BLaER1 treated with 17β-estradiol and CSF1 and Interleukin-3, amounts not matched to agents 10 nM and 100 nM (cell line): ENCODE data around the gene CLRN2.
"Not testable (repeated sequence)": the region's sequence is repeated elsewhere in the genome, so short reads cannot be mapped to it uniquely, and the experiment has no call there.

ENCODE experiments used
- H3K27ac ChIP-seq, 11 experiments: shearing (Covaris generic); formaldehyde crosslinking; 2 replicates each; pipeline ENCODE4 v1.8.1; 2022
- H3K27me3 ChIP-seq, 11 experiments: shearing (Covaris generic); formaldehyde crosslinking; 2 replicates each; pipeline ENCODE4 v1.8.1; 2022
- H3K36me3 ChIP-seq, 11 experiments: shearing (Covaris generic); formaldehyde crosslinking; 2 replicates each; pipeline ENCODE4 v1.8.1; 2022
- H3K4me1 ChIP-seq, 10 experiments: shearing (Covaris generic); formaldehyde crosslinking; 2 replicates each; pipeline ENCODE4 v1.8.1; 2022
- H3K4me2 ChIP-seq, 11 experiments: shearing (Covaris generic); formaldehyde crosslinking; 2 replicates each; pipeline ENCODE4 v1.8.1; 2022
- H3K4me3 ChIP-seq, 10 experiments: shearing (Covaris generic); formaldehyde crosslinking; 2 replicates each; pipeline ENCODE4 v1.8.1; 2022
- H3K9ac ChIP-seq, 11 experiments: shearing (Covaris generic); formaldehyde crosslinking; 2 replicates each; pipeline ENCODE4 v1.8.1; 2022
- H3K9me3 ChIP-seq, 11 experiments: shearing (Covaris generic); formaldehyde crosslinking; replicated peaks in 1 of 11; 2 replicates each; pipeline ENCODE4 v1.8.1; 2022
- H4K20me1 ChIP-seq, 11 experiments: shearing (Covaris generic); formaldehyde crosslinking; 2 replicates each; pipeline ENCODE4 v1.8.1; 2022
- Cebpa-rat ChIP-seq, 11 experiments: shearing (Covaris generic); IDR thresholded peaks; 2 replicates each; pipeline ENCODE4 v1.8.1; 2022

Gene CLRN2

DNA sequence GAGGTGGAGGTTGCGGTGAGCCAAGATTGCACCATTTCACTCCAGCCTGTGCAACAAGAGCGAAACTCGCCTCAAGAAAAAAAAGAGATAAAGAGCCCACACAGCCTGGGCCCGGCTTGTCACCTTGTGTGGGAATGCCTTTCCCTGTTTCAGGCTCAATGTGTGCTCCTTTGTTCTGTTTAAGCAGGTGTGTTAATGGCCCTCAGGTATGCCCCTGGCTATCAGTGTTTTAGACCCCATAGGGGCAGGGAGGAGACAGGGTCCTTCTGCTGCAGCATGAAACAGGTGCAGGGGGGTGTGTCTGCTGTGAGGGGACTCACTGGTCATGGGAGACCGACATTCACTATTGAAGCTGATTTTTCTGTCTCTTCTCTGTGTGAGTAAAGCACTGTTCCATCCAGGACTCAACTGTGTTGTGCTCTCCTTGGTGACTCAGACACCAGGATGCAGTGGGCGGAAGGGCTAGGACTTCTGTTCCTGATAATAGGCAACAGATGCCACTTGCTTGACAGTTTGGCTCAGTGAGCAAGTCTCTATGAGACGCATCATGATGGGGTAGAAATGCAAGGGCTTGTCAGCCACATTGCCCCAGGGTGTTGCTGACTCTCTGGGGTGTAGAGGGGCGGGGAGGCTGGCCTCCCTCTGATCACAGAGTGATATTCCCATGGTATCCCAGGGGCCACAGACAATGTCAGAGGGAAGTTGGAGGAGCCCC lies 46.4 kb downstream of the CLRN2 start:
- Histone ChIP-seq H3K9me3 (no peaks in the 10 kb centered on the region), H3K4me1 (peaks cover 0 to 14% (median 0%) of the 10 kb centered on the region in 10 experiments; a peak in 7 of 20 replicates), H3K9ac (no peak overlapping the region), H3K36me3 (no peaks in the 10 kb centered on the region), H4K20me1 (no peaks in the 10 kb centered on the region), H3K27me3 (no peaks in the 10 kb centered on the region), H3K4me3 (no peak overlapping the region), H3K4me2 (peak overlapping the region in 3 of 11 experiments; percentile 50 to 67 (median 56); a peak in 6 of 22 replicates), H3K27ac (no peak overlapping the region)
- TF ChIP-seq Cebpa-rat (IDR thresholded peaks at IDR 0.05) = no peak

DNA sequence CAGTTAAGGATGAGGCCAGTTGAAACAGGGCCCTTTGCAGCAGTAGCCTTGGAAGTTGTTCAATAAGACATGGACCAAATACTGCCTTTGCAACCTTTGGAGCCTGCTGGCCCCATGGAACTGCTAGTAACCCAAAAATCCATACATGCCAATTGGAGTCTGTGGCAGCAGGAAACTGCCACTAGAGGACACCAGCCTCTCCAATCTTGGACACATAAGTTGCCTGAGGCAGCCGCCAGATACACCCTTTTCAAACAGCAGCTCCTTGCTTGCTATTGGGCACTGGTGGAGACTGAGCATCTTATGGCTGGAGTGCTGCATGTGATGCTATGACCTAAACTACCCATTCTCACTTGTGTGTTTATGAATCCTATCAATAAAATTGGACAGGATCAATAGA lies 47.2 kb downstream of the CLRN2 start:
- H3K9me3 ChIP-seq = no peaks in the 10 kb centered on the region
- H3K36me3 ChIP-seq = no peaks in the 10 kb centered on the region
- no peak overlapping the region for H3K27ac ChIP-seq
- no peak overlapping the region for H3K4me3 ChIP-seq
- no peak for TF ChIP-seq Cebpa-rat (IDR thresholded peaks at IDR 0.05)
- no peaks in the 10 kb centered on the region for H4K20me1 ChIP-seq
- H3K9ac ChIP-seq = no peak overlapping the region
- peak overlapping the region in 3 of 11 experiments; percentile 50 to 67 (median 56); a peak in 6 of 22 replicates for H3K4me2 ChIP-seq
- H3K27me3 ChIP-seq = no peaks in the 10 kb centered on the region
- H3K4me1 ChIP-seq = peaks cover 0 to 14% (median 0%) of the 10 kb centered on the region in 10 experiments; a peak in 7 of 20 replicates

DNA sequence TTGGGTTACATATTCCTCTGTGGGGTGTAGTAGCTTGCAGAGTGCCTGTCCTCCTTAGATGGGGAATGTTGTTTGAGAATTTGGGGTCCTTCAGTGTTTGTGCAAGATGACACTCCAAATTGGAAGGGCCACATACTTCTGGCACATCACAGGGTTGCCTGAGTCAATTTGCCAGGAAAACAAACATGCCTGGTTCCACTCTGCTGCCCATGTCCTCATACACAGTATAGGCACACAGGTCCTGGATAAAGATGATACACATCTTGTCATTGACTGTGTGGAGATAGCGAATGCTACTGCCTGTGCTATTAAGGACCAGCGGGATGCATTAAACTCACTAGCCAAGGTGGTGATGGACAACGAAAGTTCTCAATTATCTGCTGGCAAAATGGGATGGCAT lies 50.9 kb downstream of the CLRN2 start:
- H3K4me1 ChIP-seq = peaks cover 0 to 14% (median 0%) of the 10 kb centered on the region in 10 experiments; a peak in 7 of 20 replicates
- no peaks in the 10 kb centered on the region for H3K9me3 ChIP-seq
- TF ChIP-seq Cebpa-rat (IDR thresholded peaks at IDR 0.05) = no peak
- H3K4me3 ChIP-seq = no peak overlapping the region
- H3K4me2 ChIP-seq = no peak overlapping the region
- no peaks in the 10 kb centered on the region for H3K36me3 ChIP-seq
- H3K9ac ChIP-seq = no peak overlapping the region
- no peaks in the 10 kb centered on the region for H4K20me1 ChIP-seq
- H3K27ac ChIP-seq = no peak overlapping the region
- H3K27me3 ChIP-seq = no peaks in the 10 kb centered on the region

DNA sequence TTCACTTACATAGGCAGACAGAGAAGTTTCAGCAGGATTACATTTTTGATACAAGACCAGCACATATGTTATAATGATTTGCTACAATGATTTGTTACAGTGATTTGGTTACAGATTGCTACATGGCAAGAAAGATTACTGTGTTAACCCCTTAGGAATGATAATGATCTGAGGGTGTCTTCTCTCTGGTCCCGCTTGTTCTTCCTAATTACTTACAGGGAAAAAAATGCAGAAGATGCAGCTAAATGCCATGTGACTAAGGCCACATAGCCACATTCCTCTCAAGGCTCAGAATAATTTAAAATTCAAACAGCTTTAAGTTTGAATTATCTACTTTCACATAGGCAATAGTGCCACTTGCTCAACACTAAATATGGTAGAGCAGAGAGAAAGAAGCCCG lies 52.3 kb downstream of the CLRN2 start:
- Histone ChIP-seq H4K20me1 (no peaks in the 10 kb centered on the region), H3K36me3 (no peaks in the 10 kb centered on the region), H3K4me1 (no peaks in the 10 kb centered on the region), H3K27me3 (no peaks in the 10 kb centered on the region), H3K9me3 (no peaks in the 10 kb centered on the region), H3K4me2 (no peak overlapping the region), H3K9ac (no peak overlapping the region), H3K27ac (no peak overlapping the region), H3K4me3 (no peak overlapping the region)
- TF ChIP-seq Cebpa-rat (IDR thresholded peaks at IDR 0.05) = no peak

DNA sequence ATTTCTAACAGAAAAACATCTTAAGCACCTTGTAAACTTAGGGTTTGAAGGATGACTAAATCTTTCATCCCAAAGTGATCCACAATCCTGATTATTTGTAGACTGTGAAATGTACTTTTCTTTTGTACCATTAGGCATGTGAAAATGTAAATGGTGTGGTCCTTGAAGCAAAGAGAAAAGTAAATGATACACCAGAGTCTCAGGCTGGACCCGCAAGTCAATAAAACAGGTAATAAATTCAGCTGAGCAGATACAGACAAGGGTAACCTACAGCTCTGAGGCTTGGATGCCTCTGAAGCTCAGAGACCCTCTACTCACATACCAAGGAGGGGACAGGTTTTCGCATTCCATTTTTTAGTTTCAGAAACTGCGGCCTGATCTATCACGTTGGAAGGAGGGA lies 59.2 kb downstream of the CLRN2 start:
- Histone ChIP-seq H3K4me3 (no peak overlapping the region), H3K27ac (no peak overlapping the region), H3K4me2 (no peak overlapping the region), H4K20me1 (peaks cover 0 to 18% (median 0%) of the 10 kb centered on the region in 11 experiments; a peak in 4 of 22 replicates), H3K4me1 (peaks cover 13 to 25% (median 17%) of the 10 kb centered on the region in 10 experiments), H3K9me3 (no peaks in the 10 kb centered on the region), H3K27me3 (no peaks in the 10 kb centered on the region), H3K36me3 (peaks cover 0 to 4% (median 1%) of the 10 kb centered on the region in 11 experiments; a peak in 5 of 22 replicates), H3K9ac (no peak overlapping the region)
- no peak for TF ChIP-seq Cebpa-rat (IDR thresholded peaks at IDR 0.05)

DNA sequence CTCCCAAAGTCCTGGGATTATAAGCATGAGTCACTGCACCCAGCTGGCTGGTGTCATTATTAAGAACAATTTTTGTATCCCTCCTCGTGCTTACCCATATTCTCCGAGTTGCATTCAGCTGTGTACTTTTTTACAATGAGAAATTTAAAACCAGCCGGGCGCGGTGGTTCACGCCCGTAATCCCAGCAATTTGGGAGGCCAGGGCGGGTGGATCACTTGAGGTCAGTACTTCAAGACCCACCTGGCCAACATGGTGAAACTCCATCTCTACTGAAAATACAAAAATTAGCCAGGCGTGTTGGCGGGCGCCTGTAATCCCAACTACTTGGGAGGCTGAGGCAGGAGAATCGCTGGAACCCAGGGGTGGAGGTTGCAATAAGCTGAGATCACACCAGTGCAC lies 60.2 kb downstream of the CLRN2 start:
- Histone ChIP-seq H3K4me1 (peaks cover 22 to 34% (median 26%) of the 10 kb centered on the region in 10 experiments), H3K36me3 (peaks cover 5 to 13% (median 9%) of the 10 kb centered on the region in 11 experiments; a peak in 11 of 22 replicates), H4K20me1 (peaks cover 0 to 28% (median 0%) of the 10 kb centered on the region in 11 experiments; a peak in 5 of 22 replicates)
- H3K27ac ChIP-seq, H3K4me3 ChIP-seq, H3K27me3 ChIP-seq, H3K9ac ChIP-seq, H3K9me3 ChIP-seq, H3K4me2 ChIP-seq: not testable (repeated sequence)
